Hepatocyte (in vitro differentiated cells): ENCODE results near the gene FNIP2. TPM values are rescaled to one million over a fixed set of nuclear protein-coding genes. Genes with fewer than 3 reads are reported as not detected.

Source experiments
- DNase-seq: peaks from one replicate; pipeline ENCODE4 v3.0.0-alpha.2; 2016; ENCODE audit warnings: low spot score
- H2AFZ ChIP-seq: fragments of 200-600 bp; sonication (generic); 2 replicates; pipeline ENCODE4 v1.6.0; 2016; ENCODE audit warnings: antibody characterized with exemption, mild to moderate bottlenecking
- H3K27ac ChIP-seq: fragments of 200-600 bp; sonication (generic); 2 replicates; pipeline ENCODE4 v1.5.1; 2016; ENCODE audit warnings: mild to moderate bottlenecking
- H3K27me3 ChIP-seq: fragments of 200-600 bp; sonication (generic); 2 replicates; pipeline ENCODE4 v1.6.1; 2016
- H3K36me3 ChIP-seq: fragments of 200-600 bp; sonication (generic); replicated peaks from 2 replicates; pipeline ENCODE4 v1.5.1; 2016; ENCODE audit warnings: low read depth; ENCODE audit not compliant: insufficient read depth
- H3K4me1 ChIP-seq: fragments of 200-600 bp; sonication (generic); 2 replicates; pipeline ENCODE4 v1.5.1; 2016; ENCODE audit warnings: mild to moderate bottlenecking, moderate library complexity; ENCODE audit not compliant: insufficient read depth
- H3K4me2 ChIP-seq: fragments of 200-600 bp; sonication (generic); 2 replicates; pipeline ENCODE4 v1.6.0; 2016
- H3K4me3 ChIP-seq: fragments of 200-600 bp; sonication (generic); 2 replicates; pipeline ENCODE4 v1.5.1; 2016; ENCODE audit warnings: mild to moderate bottlenecking
- H3K79me2 ChIP-seq: fragments of 200-600 bp; sonication (generic); 2 replicates; pipeline ENCODE4 v1.6.0; 2017; ENCODE audit warnings: mild to moderate bottlenecking
- H3K9me2 ChIP-seq: fragments of 200-600 bp; sonication (generic); replicated peaks from 2 replicates; pipeline ENCODE4 v1.6.0; 2017; ENCODE audit warnings: mild to moderate bottlenecking; ENCODE audit not compliant: insufficient read depth
- H3K9me3 ChIP-seq: fragments of 200-600 bp; sonication (generic); 2 replicates; pipeline ENCODE4 v1.5.1; 2016; ENCODE audit warnings: low read depth, mild to moderate bottlenecking
- H4K20me1 ChIP-seq: fragments of 200-600 bp; sonication (generic); 2 replicates; pipeline ENCODE4 v1.6.0; 2016; ENCODE audit warnings: mild to moderate bottlenecking; ENCODE audit not compliant: insufficient read depth, poor library complexity, severe bottlenecking
- EZH2 ChIP-seq: fragments of 200-600 bp; sonication (generic); IDR thresholded peaks from 2 replicates; pipeline ENCODE4 v1.6.1; 2016; ENCODE audit warnings: antibody characterized with exemption, mild to moderate bottlenecking, borderline replicate concordance
- EZH2phosphoT487 ChIP-seq: fragments of 200-600 bp; sonication (generic); IDR thresholded peaks from one replicate; pipeline ENCODE4 v1.6.1; 2018; ENCODE audit warnings: antibody characterized with exemption, mild to moderate bottlenecking, low read depth, moderate library complexity; ENCODE audit not compliant: unreplicated experiment, severe bottlenecking
- WGBS: methylation state at CpG from one replicate; pipeline ENCODE4 v1.1.6; 2016; ENCODE audit warnings: low lambda C conversion rate; ENCODE audit errors: missing lambda C conversion rate; 5-methylcytosine and 5-hydroxymethylcytosine counted together
- polyA plus RNA-seq: library from polyadenylated mRNA; unstranded; fragments of >200 nt; fragmentation: Nextera tagmentation; extraction: Ambion mirVana; gene quantifications from 2 replicates; pipeline ENCODE4 v1.2.1, GENCODE V29; 2016
- total RNA-seq: library from RNA; depleted of rRNA; stranded (reverse); fragments of >200 nt; gene quantifications from 2 replicates; pipeline ENCODE4 v1.2.3, GENCODE V29; 2014
- TF ChIP-seq, protein P1 (sequence below): fragments of 200-600 bp; sonication (generic); IDR thresholded peaks from 2 replicates; pipeline ENCODE4 v1.5.1; 2016; ENCODE audit warnings: antibody characterized with exemption, mild to moderate bottlenecking; ENCODE audit not compliant: poor library complexity

Gene FNIP2
- total and polyA plus RNA-seq, 2 experiments from 2014 or later: 20.8 to 61.0 TPM

DNA sequence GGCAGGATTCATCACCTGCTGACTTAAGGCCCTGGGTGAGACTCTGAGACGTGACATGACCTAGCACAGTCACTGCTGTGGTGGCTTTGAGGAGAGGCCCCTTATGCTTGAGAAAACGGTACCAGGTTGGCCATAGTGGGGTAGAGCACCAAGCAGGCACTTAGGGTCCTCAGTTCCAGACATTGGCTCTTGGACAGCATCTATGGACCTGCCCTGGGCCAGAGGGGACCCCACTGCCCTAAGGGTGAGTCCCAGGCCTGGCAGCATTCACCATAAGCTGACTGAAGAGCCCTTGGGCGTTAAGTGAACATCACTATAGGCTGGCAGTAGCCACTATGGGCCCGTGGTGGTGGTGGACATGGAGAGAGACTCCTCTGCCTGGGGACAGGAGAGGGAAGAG, 78.7 kb downstream of the FNIP2 start:
- WGBS: 96% methylated on average over 4 of the region's 4 CpGs
- Histone ChIP-seq H3K36me3 (no peaks in the 10 kb centered on the region), H4K20me1 (no peaks in the 10 kb centered on the region), H3K4me3 (no peak overlapping the region), H3K9me2 (no peaks in the 10 kb centered on the region), H3K79me2 (no peaks in the 10 kb centered on the region), H3K4me1 (no peaks in the 10 kb centered on the region), H2AFZ (no peak overlapping the region), H3K9me3 (no peaks in the 10 kb centered on the region), H3K27me3 (no peaks in the 10 kb centered on the region), H3K27ac (no peak overlapping the region), H3K4me2 (no peak overlapping the region)
- TF ChIP-seq EZH2 (no peak), EZH2phosphoT487 (no peak)
- TF ChIP-seq, protein P1, sequence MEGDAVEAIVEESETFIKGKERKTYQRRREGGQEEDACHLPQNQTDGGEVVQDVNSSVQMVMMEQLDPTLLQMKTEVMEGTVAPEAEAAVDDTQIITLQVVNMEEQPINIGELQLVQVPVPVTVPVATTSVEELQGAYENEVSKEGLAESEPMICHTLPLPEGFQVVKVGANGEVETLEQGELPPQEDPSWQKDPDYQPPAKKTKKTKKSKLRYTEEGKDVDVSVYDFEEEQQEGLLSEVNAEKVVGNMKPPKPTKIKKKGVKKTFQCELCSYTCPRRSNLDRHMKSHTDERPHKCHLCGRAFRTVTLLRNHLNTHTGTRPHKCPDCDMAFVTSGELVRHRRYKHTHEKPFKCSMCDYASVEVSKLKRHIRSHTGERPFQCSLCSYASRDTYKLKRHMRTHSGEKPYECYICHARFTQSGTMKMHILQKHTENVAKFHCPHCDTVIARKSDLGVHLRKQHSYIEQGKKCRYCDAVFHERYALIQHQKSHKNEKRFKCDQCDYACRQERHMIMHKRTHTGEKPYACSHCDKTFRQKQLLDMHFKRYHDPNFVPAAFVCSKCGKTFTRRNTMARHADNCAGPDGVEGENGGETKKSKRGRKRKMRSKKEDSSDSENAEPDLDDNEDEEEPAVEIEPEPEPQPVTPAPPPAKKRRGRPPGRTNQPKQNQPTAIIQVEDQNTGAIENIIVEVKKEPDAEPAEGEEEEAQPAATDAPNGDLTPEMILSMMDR: no peak
- no peak for DNase-seq

DNA sequence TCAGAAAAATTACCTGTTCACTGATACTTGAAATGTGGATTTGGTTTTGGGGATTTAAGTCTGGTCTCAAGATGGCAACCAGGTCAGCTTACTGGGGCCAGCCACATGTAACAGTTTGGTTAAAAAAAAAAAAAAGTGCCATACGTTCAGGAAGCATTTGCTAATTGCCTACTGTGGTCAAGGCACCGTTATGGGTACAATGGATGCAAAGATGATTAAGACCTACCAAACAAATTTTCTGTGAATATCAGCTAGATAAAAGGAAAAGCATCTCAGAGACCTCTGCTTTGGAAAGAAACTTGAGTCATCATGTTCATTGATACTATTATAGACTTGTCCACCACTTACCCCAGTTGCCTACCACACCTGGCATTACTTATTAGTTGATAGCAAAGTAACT, 80.9 kb downstream of the FNIP2 start:
- TF ChIP-seq EZH2phosphoT487 (no peak), EZH2 (no peak)
- TF ChIP-seq, protein P1: no peak

DNA sequence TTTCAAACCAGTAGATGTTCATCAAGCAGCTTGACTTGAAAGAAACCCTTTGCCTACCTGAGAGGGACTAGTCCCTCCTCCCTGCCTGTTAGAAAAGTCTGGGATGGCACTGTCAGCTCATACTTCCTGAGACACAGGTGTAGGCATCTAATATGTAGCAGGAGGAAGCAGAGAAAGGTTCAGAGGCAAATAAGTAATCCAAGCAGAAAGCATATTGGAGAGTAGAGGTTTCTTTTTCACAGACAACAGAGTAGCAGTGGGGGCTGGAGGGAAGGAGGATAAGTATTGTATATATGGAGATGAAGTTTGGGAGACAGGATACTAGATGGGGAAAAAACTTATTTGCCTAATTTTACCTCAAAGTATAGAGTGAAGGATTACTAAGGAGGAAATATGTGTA, 81.5 kb downstream of the FNIP2 start:
- DNase-seq: no peak

More for the DNA sequence above, 80.9 kb downstream of the FNIP2 start:
- no peak overlapping the region for H3K4me3 ChIP-seq
- no peak for DNase-seq
- H3K4me2 ChIP-seq: no peak overlapping the region
- whole genome bisulfite sequencing: 89% methylated on average over 2 of the region's 2 CpGs
- no peaks in the 10 kb centered on the region for H3K4me1 ChIP-seq
- no peaks in the 10 kb centered on the region for H3K9me2 ChIP-seq
- H3K27me3 ChIP-seq: no peaks in the 10 kb centered on the region
- no peak overlapping the region for H2AFZ ChIP-seq
- no peaks in the 10 kb centered on the region for H3K9me3 ChIP-seq
- no peaks in the 10 kb centered on the region for H3K36me3 ChIP-seq
- no peaks in the 10 kb centered on the region for H3K79me2 ChIP-seq
- no peak overlapping the region for H3K27ac ChIP-seq
- no peaks in the 10 kb centered on the region for H4K20me1 ChIP-seq

More for the DNA sequence above, 81.5 kb downstream of the FNIP2 start:
- TF ChIP-seq, protein P1: no peak
- TF ChIP-seq EZH2: no peak
- H3K4me3 ChIP-seq: no peak overlapping the region
- H3K27ac ChIP-seq: no peak overlapping the region
- no peaks in the 10 kb centered on the region for H3K79me2 ChIP-seq
- no peak overlapping the region for H2AFZ ChIP-seq
- no peaks in the 10 kb centered on the region for H3K27me3 ChIP-seq
- H3K9me3 ChIP-seq: no peaks in the 10 kb centered on the region
- H4K20me1 ChIP-seq: no peaks in the 10 kb centered on the region
- no peaks in the 10 kb centered on the region for H3K9me2 ChIP-seq
- H3K36me3 ChIP-seq: no peaks in the 10 kb centered on the region
- H3K4me2 ChIP-seq: no peak overlapping the region
- no peaks in the 10 kb centered on the region for H3K4me1 ChIP-seq
